ENCODE results near the gene JMJD1C. TPM values are rescaled to one million over a fixed set of nuclear protein-coding genes. Genes with fewer than 3 reads are reported as not detected.
"Not testable (repeated sequence)": the region's sequence is repeated elsewhere in the genome, so short reads cannot be mapped to it uniquely, and the experiment has no call there.

JMJD1C gene
- polyA plus RNA-seq, 3 donors from 2014 or later, result 13.4 to 37.4 (median 16.0) TPM

- no peaks in the 10 kb centered on the region for H3K36me3 Mint-ChIP-seq
- no peak overlapping the region for H3K4me3 Mint-ChIP-seq
Observed at GRCh38 chr10:63369711-63370110, 96.1 kb downstream of the JMJD1C start.

GRCh38 chr10:63368365-63368764, 97.4 kb downstream of the JMJD1C start:
- H3K27ac Mint-ChIP-seq, result no peak overlapping the region
- peaks cover 5 to 7% of the 10 kb centered on the region in 2 donors for H3K4me1 Mint-ChIP-seq
- H3K27me3 Mint-ChIP-seq (ENCODE audit: low read depth in 3 of 3), result peaks cover 2 to 3% (median 2%) of the 10 kb centered on the region in 3 donors
- no peak overlapping the region for H3K4me3 Mint-ChIP-seq
- no peaks in the 10 kb centered on the region for H3K9me3 Mint-ChIP-seq
- DNase-seq, result no peak
- H3K36me3 Mint-ChIP-seq, result no peaks in the 10 kb centered on the region

More at GRCh38 chr10:63369711-63370110, 96.1 kb downstream of the JMJD1C start:
- H3K27me3 Mint-ChIP-seq (ENCODE audit: low read depth in 3 of 3), result peaks cover 0 to 2% (median 1%) of the 10 kb centered on the region in 3 donors
- no peaks in the 10 kb centered on the region for H3K9me3 Mint-ChIP-seq
- no peak overlapping the region for H3K27ac Mint-ChIP-seq
- DNase-seq, result no peak
- H3K4me1 Mint-ChIP-seq, result peaks cover 5 to 15% of the 10 kb centered on the region in 2 donors

GRCh38 chr10:63366933-63367332, 98.8 kb downstream of the JMJD1C start:
- Mint-ChIP-seq H3K27me3 (ENCODE audit: low read depth in 3 of 3) (peaks cover 2 to 3% (median 2%) of the 10 kb centered on the region in 3 donors), H3K36me3 (no peaks in the 10 kb centered on the region), H3K4me3 (no peak overlapping the region), H3K27ac (no peak overlapping the region), H3K9me3 (no peaks in the 10 kb centered on the region), H3K4me1 (no peaks in the 10 kb centered on the region)
- no peak for DNase-seq

- H3K27me3 Mint-ChIP-seq (ENCODE audit: low read depth in 3 of 3), result peaks cover 2 to 3% (median 2%) of the 10 kb centered on the region in 3 donors
- H3K4me3 Mint-ChIP-seq, result no peak overlapping the region
- H3K27ac Mint-ChIP-seq, result no peak overlapping the region
- no peaks in the 10 kb centered on the region for H3K4me1 Mint-ChIP-seq
- no peaks in the 10 kb centered on the region for H3K9me3 Mint-ChIP-seq
- no peaks in the 10 kb centered on the region for H3K36me3 Mint-ChIP-seq
- DNase-seq, result no peak
Observed at GRCh38 chr10:63365976-63366765, 99.6 kb downstream of the JMJD1C start.

- no peaks in the 10 kb centered on the region for H3K4me1 Mint-ChIP-seq
- peaks cover 2 to 3% (median 2%) of the 10 kb centered on the region in 3 donors for H3K27me3 Mint-ChIP-seq (ENCODE audit: low read depth in 3 of 3)
- no peak for DNase-seq
- H3K36me3 Mint-ChIP-seq, result no peaks in the 10 kb centered on the region
- H3K27ac Mint-ChIP-seq, result no peak overlapping the region
- H3K4me3 Mint-ChIP-seq, result no peak overlapping the region
- no peaks in the 10 kb centered on the region for H3K9me3 Mint-ChIP-seq
Observed at GRCh38 chr10:63364918-63365317, 100.9 kb downstream of the JMJD1C start.

- no peak for DNase-seq
- Mint-ChIP-seq H3K27ac (no peak overlapping the region), H3K4me3 (no peak overlapping the region), H3K27me3 (ENCODE audit: low read depth in 3 of 3) (peaks cover 2 to 3% (median 2%) of the 10 kb centered on the region in 3 donors), H3K9me3 (no peaks in the 10 kb centered on the region), H3K36me3 (no peaks in the 10 kb centered on the region), H3K4me1 (no peaks in the 10 kb centered on the region)
Observed at GRCh38 chr10:63363951-63364350, 101.8 kb downstream of the JMJD1C start.

- Mint-ChIP-seq H3K27ac (no peak overlapping the region), H3K9me3 (no peaks in the 10 kb centered on the region), H3K4me3 (no peak overlapping the region), H3K36me3 (peaks cover 0 to 6% (median 0%) of the 10 kb centered on the region in 3 donors), H3K4me1 (peaks cover 2 to 7% of the 10 kb centered on the region in 2 donors), H3K27me3 (ENCODE audit: low read depth in 3 of 3) (peaks cover 0 to 3% (median 0%) of the 10 kb centered on the region in 3 donors)
- DNase-seq, result no peak
Observed at GRCh38 chr10:63355682-63356081, 110.1 kb downstream of the JMJD1C start.

GRCh38 chr10:63352976-63353375, 112.8 kb downstream of the JMJD1C start:
- Mint-ChIP-seq H3K4me1 (peaks cover 2 to 7% of the 10 kb centered on the region in 2 donors), H3K9me3 (no peaks in the 10 kb centered on the region), H3K27me3 (ENCODE audit: low read depth in 3 of 3) (peaks cover 0 to 3% (median 0%) of the 10 kb centered on the region in 3 donors), H3K4me3 (no peak overlapping the region), H3K27ac (no peak overlapping the region), H3K36me3 (peaks cover 0 to 6% (median 0%) of the 10 kb centered on the region in 3 donors)
- DNase-seq, result no peak

GRCh38 chr10:63348245-63348850, 117.4 kb downstream of the JMJD1C start:
- H3K36me3 Mint-ChIP-seq, result peaks cover 0 to 6% (median 0%) of the 10 kb centered on the region in 3 donors
- H3K27ac Mint-ChIP-seq, result no peak overlapping the region
- no peak overlapping the region for H3K4me3 Mint-ChIP-seq
- H3K27me3 Mint-ChIP-seq (ENCODE audit: low read depth in 3 of 3), result no peaks in the 10 kb centered on the region
- DNase-seq, result no peak
- no peaks in the 10 kb centered on the region for H3K9me3 Mint-ChIP-seq
- no peaks in the 10 kb centered on the region for H3K4me1 Mint-ChIP-seq

GRCh38 chr10:63346015-63346441, 119.7 kb downstream of the JMJD1C start:
- H3K27ac Mint-ChIP-seq, result no peak overlapping the region
- H3K4me1 Mint-ChIP-seq, result peaks cover 0 to 7% of the 10 kb centered on the region in 2 donors
- no peak overlapping the region for H3K4me3 Mint-ChIP-seq
- H3K27me3 Mint-ChIP-seq (ENCODE audit: low read depth in 3 of 3), result no peaks in the 10 kb centered on the region
- H3K36me3 Mint-ChIP-seq, result no peaks in the 10 kb centered on the region
- no peaks in the 10 kb centered on the region for H3K9me3 Mint-ChIP-seq
- DNase-seq, result no peak

GRCh38 chr10:63344269-63344668, 121.5 kb downstream of the JMJD1C start:
- Mint-ChIP-seq H3K9me3 (no peaks in the 10 kb centered on the region), H3K36me3 (peaks cover 0 to under 1% (median 0%) of the 10 kb centered on the region in 3 donors), H3K27me3 (ENCODE audit: low read depth in 3 of 3) (peaks cover 0 to 2% (median 0%) of the 10 kb centered on the region in 3 donors), H3K4me1 (peaks cover 2 to 13% of the 10 kb centered on the region in 2 donors), H3K4me3 (no peak overlapping the region), H3K27ac (no peak overlapping the region)
- no peak for DNase-seq

GRCh38 chr10:63343476-63343875, 122.3 kb downstream of the JMJD1C start:
- H3K9me3 Mint-ChIP-seq, result no peaks in the 10 kb centered on the region
- H3K27ac Mint-ChIP-seq, result no peak overlapping the region
- no peak overlapping the region for H3K4me3 Mint-ChIP-seq
- H3K36me3 Mint-ChIP-seq, result peaks cover 0 to 4% (median 0%) of the 10 kb centered on the region in 3 donors
- DNase-seq, result no peak
- peaks cover 2 to 13% of the 10 kb centered on the region in 2 donors for H3K4me1 Mint-ChIP-seq
- H3K27me3 Mint-ChIP-seq (ENCODE audit: low read depth in 3 of 3), result peaks cover 0 to 2% (median 0%) of the 10 kb centered on the region in 3 donors

- H3K9me3 Mint-ChIP-seq; H3K27ac Mint-ChIP-seq; H3K4me3 Mint-ChIP-seq; DNase-seq; H3K27me3 Mint-ChIP-seq (ENCODE audit: low read depth in 3 of 3); H3K36me3 Mint-ChIP-seq: not testable (repeated sequence)
- peaks cover 2 to 13% of the 10 kb centered on the region in 2 donors for H3K4me1 Mint-ChIP-seq
Observed at GRCh38 chr10:63339640-63340039, 126.1 kb downstream of the JMJD1C start.

Measured in immature natural killer cell (primary cell).